HepG2 (cell line): Measurements from ENCODE around the gene SPSB2. TPM values are rescaled to one million over a fixed set of nuclear protein-coding genes. Genes with fewer than 3 reads are reported as not detected.

Source experiments
- HNRNPLL ChIP-seq: fragments of 200-400 bp; formaldehyde crosslinking; IDR thresholded peaks from 2 replicates; pipeline ENCODE4 v1.6.1; 2017; ENCODE audit warnings: mild to moderate bottlenecking, low read depth, low read length; ENCODE audit not compliant: poor library complexity, severe bottlenecking
- KAT8 ChIP-seq: IDR thresholded peaks from 2 replicates; pipeline ENCODE4 v1.6.1; 2016; ENCODE audit warnings: missing genetic modification reagents, missing compliant biosample characterization
- KLF12 ChIP-seq: sonication (generic); formaldehyde crosslinking; IDR thresholded peaks from 2 replicates; pipeline ENCODE4 v1.4.0; 2020; ENCODE audit warnings: missing genetic modification reagents, borderline replicate concordance
- NCOR1 ChIP-seq: fragments of 200-600 bp; sonication (generic); IDR thresholded peaks from 2 replicates; pipeline ENCODE4 v1.7.0; 2017; ENCODE audit warnings: antibody characterized with exemption, low read length, borderline replicate concordance
- PHF8 ChIP-seq: sonication (generic); formaldehyde crosslinking; IDR thresholded peaks from 2 replicates; pipeline ENCODE4 v1.5.0; 2020; ENCODE audit warnings: missing genetic modification reagents
- RFX3 ChIP-seq: IDR thresholded peaks from 2 replicates; pipeline ENCODE4 v1.6.1; 2016; ENCODE audit warnings: missing biosample characterization, missing genetic modification reagents
- RXRA ChIP-seq: sonication (generic); formaldehyde crosslinking; IDR thresholded peaks from 2 replicates; pipeline ENCODE4 v1.5.1; 2020; ENCODE audit warnings: missing genetic modification reagents
- SAP130 ChIP-seq: IDR thresholded peaks from 2 replicates; pipeline ENCODE4 v1.6.1; 2016; ENCODE audit warnings: low read depth
- THAP11 ChIP-seq: IDR thresholded peaks from 2 replicates; pipeline ENCODE4 v1.6.1; 2016; ENCODE audit warnings: missing biosample characterization, missing genetic modification reagents
- ZNF224 ChIP-seq: sonication (generic); formaldehyde crosslinking; IDR thresholded peaks from 2 replicates; pipeline ENCODE4 v1.5.0; 2020; ENCODE audit warnings: mild to moderate bottlenecking, missing genetic modification reagents
- ZNF350 ChIP-seq: sonication (generic); formaldehyde crosslinking; IDR thresholded peaks from 2 replicates; pipeline ENCODE4 v1.4.0; 2020; ENCODE audit warnings: mild to moderate bottlenecking, low read depth, missing genetic modification reagents, borderline replicate concordance
- ZNF512B ChIP-seq: sonication (generic); formaldehyde crosslinking; IDR thresholded peaks from 2 replicates; pipeline ENCODE4 v1.5.1; 2020; ENCODE audit warnings: missing genetic modification reagents, mild to moderate bottlenecking, borderline replicate concordance
- ZNF619 ChIP-seq: sonication (generic); formaldehyde crosslinking; IDR thresholded peaks from 2 replicates; pipeline ENCODE4 v1.4.0; 2020; ENCODE audit warnings: mild to moderate bottlenecking, missing genetic modification reagents
- ZNF781 ChIP-seq: sonication (generic); formaldehyde crosslinking; IDR thresholded peaks from 2 replicates; pipeline ENCODE4 v1.5.1; 2020; ENCODE audit warnings: borderline replicate concordance, mild to moderate bottlenecking, missing genetic modification reagents; ENCODE audit errors: not compliant biosample characterization
- ZNF883 ChIP-seq: sonication (generic); formaldehyde crosslinking; IDR thresholded peaks from 2 replicates; pipeline ENCODE4 v1.5.1; 2020; ENCODE audit warnings: mild to moderate bottlenecking, missing genetic modification reagents; ENCODE audit errors: not compliant biosample characterization
- polyA plus RNA-seq, 8 experiments: library from polyadenylated mRNA; depleted of rRNA in 3 of 8; stranded (reverse) in 7 of 8; unstranded in 1 of 8; fragments of >200 nt; fragmentation: Illumina TruSeq in 4 of 8; extraction: Trizol in 4 of 8; gene quantifications; 2 replicates each; pipeline versions ENCODE4 v1.2.1 to v1.2.3, GENCODE V29; 2011 to 2016; ENCODE audit warnings: low read depth in 4 of 8, missing spikeins in 1 of 8, mixed read lengths in 1 of 8; ENCODE audit not compliant: insufficient read depth in 1 of 8
- total RNA-seq, 5 experiments: library from RNA; depleted of rRNA; stranded (reverse); fragments of >200 nt; fragmentation: Illumina TruSeq; extraction: Trizol; gene quantifications; 2 replicates each; pipeline ENCODE4 v1.2.3, GENCODE V29; 2016; ENCODE audit warnings: low read depth in 1 of 5
- TF ChIP-seq, protein P1 (sequence below): sonication (generic); formaldehyde crosslinking; IDR thresholded peaks from 2 replicates; pipeline ENCODE4; 2020; ENCODE audit warnings: missing genetic modification reagents, mild to moderate bottlenecking, borderline replicate concordance
- TF ChIP-seq, protein P2 (sequence below): sonication (generic); formaldehyde crosslinking; IDR thresholded peaks from 2 replicates; pipeline ENCODE4 v1.4.0; 2020; ENCODE audit warnings: missing genetic modification reagents
- TF ChIP-seq, protein P3 (sequence below): sonication (generic); formaldehyde crosslinking; IDR thresholded peaks from 2 replicates; pipeline ENCODE4 v1.8.1; 2023; ENCODE audit warnings: mild to moderate bottlenecking, moderate library complexity, missing genetic modification reagents

SPSB2 gene
- total and polyA plus RNA-seq, 2 of the 13 experiments (the other 11 are each of a cell fraction or from before 2014, with no cell fraction given): 2.0 to 6.2 TPM

DNA sequence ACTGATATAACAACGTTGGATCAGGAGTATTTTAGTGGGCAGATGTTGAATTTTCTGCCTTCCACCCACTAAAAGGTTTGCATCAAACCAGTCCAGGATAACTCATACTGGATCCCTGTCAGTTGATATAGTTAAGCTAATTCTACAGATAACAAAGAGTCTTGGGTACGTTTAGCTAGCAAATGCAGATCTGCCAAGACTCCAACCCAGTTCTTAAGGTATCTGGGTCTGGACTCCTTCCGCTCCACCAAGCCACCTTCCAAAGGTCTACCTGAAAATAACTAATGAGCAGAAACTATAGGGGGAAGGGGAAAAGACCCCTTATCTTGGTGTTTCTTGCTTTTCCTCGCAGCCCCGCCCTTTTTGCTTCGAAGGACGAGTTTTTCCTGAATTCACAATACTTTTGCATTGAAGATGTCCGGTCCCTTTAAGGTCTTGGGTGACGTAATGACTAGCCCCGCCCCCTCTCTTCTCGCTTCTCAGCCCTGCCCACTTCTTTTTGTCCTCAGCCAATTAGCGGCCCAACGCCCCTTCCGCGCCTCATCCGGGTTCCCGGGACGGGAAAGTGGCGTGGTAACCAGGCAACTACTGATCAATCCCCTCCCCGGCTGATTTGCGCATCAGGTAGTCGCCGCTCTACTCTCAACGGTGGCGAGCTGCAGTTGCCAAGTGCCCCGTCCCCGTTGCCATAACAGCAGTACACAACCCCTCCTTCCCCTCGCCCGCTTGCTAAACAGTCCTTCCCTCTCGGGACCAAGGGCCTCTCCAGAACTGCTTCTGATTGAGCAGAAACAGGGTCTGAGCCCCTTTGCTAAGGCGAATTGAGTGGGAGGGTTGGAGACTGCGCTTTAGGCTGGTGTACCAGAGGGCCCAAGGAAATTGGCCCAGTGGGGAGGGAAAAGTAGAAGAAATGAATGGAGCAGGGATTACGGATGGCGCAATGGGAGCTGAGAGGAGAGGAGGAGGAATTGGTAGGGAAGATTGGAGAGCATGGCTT, 31.5 kb upstream of the SPSB2 start, which contains the start of gene LRRC23 (continued):
- TF ChIP-seq ZNF512B (CRISPR knock-in tag): no peak
- TF ChIP-seq KLF12 (CRISPR knock-in tag): no peak
- 0 out of 2 replicates have a peak, but pooled peaks have one; percentile 22 for TF ChIP-seq NCOR1
- TF ChIP-seq HNRNPLL: peak; percentile 100
- 0 out of 2 replicates have a peak, but pooled peaks have one; percentile 37 for TF ChIP-seq RXRA
- TF ChIP-seq SAP130: peak; percentile 95
- peak; percentile 85 for TF ChIP-seq RFX3 (CRISPR knock-in tag)
- peak; percentile 39; the same call in 1 of the 2 replicates for TF ChIP-seq ZNF350
- TF ChIP-seq, protein P1, sequence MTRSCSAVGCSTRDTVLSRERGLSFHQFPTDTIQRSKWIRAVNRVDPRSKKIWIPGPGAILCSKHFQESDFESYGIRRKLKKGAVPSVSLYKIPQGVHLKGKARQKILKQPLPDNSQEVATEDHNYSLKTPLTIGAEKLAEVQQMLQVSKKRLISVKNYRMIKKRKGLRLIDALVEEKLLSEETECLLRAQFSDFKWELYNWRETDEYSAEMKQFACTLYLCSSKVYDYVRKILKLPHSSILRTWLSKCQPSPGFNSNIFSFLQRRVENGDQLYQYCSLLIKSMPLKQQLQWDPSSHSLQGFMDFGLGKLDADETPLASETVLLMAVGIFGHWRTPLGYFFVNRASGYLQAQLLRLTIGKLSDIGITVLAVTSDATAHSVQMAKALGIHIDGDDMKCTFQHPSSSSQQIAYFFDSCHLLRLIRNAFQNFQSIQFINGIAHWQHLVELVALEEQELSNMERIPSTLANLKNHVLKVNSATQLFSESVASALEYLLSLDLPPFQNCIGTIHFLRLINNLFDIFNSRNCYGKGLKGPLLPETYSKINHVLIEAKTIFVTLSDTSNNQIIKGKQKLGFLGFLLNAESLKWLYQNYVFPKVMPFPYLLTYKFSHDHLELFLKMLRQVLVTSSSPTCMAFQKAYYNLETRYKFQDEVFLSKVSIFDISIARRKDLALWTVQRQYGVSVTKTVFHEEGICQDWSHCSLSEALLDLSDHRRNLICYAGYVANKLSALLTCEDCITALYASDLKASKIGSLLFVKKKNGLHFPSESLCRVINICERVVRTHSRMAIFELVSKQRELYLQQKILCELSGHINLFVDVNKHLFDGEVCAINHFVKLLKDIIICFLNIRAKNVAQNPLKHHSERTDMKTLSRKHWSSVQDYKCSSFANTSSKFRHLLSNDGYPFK: peak; percentile 53; the same call in 1 of the 2 replicates
- TF ChIP-seq KAT8 (CRISPR knock-in tag): peak; percentile 60; the same call in 1 of the 2 replicates
- TF ChIP-seq, protein P2, sequence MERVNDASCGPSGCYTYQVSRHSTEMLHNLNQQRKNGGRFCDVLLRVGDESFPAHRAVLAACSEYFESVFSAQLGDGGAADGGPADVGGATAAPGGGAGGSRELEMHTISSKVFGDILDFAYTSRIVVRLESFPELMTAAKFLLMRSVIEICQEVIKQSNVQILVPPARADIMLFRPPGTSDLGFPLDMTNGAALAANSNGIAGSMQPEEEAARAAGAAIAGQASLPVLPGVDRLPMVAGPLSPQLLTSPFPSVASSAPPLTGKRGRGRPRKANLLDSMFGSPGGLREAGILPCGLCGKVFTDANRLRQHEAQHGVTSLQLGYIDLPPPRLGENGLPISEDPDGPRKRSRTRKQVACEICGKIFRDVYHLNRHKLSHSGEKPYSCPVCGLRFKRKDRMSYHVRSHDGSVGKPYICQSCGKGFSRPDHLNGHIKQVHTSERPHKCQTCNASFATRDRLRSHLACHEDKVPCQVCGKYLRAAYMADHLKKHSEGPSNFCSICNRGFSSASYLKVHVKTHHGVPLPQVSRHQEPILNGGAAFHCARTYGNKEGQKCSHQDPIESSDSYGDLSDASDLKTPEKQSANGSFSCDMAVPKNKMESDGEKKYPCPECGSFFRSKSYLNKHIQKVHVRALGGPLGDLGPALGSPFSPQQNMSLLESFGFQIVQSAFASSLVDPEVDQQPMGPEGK (CRISPR knock-in tag): 0 out of 2 replicates have a peak, but pooled peaks have one; percentile 9
- peak; percentile 42 for TF ChIP-seq ZNF781 (CRISPR knock-in tag)
- TF ChIP-seq PHF8 (CRISPR knock-in tag): 0 out of 2 replicates have a peak, but pooled peaks have one; percentile 40
- TF ChIP-seq ZNF224 (CRISPR knock-in tag): 0 out of 2 replicates have a peak, but pooled peaks have one; percentile 78
- peak; percentile 61; the same call in 1 of the 2 replicates for TF ChIP-seq ZNF619 (CRISPR knock-in tag)
- TF ChIP-seq ZNF883 (CRISPR knock-in tag): peak; percentile 32
- TF ChIP-seq, protein P3, sequence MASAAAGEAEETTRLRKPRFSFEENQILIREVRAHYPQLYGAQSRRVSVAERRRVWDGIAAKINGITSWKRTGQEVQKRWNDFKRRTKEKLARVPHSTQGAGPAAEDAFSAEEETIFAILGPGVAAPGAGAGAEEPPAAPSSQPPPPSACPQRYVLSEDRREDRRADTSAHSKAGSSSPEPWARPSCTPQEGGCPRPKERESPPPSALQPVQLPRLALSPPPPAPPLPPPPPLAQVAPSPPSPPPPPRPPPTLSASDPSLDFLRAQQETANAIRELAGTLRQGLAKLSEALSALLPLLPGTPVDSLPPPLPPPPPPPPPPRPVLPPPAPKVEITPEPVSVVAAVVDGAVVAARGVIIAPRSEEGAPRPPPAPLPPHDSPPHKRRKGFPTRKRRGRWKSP: peak; percentile 92
- peak; percentile 60; the same call in 1 of the 2 replicates for TF ChIP-seq THAP11
